Measurements from ENCODE around the gene QSER1.
"Not testable (repeated sequence)": the region's sequence is repeated elsewhere in the genome, so short reads cannot be mapped to it uniquely, and the experiment has no call there.

Gene QSER1

GRCh38 chr11:32891657-32892354, 805 bp upstream of the QSER1 start:
- FAIRE-seq, result no peak

GRCh38 chr11:32893093-32893342, 407 bp downstream of the QSER1 start:
- FAIRE-seq, result no peak

- FAIRE-seq, result no peak
Measured at GRCh38 chr11:32893343-32894148, 935 bp downstream of the QSER1 start.

GRCh38 chr11:32894149-32894827, 1.7 kb downstream of the QSER1 start:
- FAIRE-seq, result no peak

- no peak for FAIRE-seq
Measured at GRCh38 chr11:32894921-32895320, 2.3 kb downstream of the QSER1 start.

GRCh38 chr11:32895471-32895870, 2.9 kb downstream of the QSER1 start:
- FAIRE-seq, result no peak

GRCh38 chr11:32897103-32897502, 4.5 kb downstream of the QSER1 start:
- no peak for FAIRE-seq

GRCh38 chr11:32899438-32899837, 6.8 kb downstream of the QSER1 start:
- no peak for FAIRE-seq

GRCh38 chr11:32902089-32902665, 9.6 kb downstream of the QSER1 start:
- FAIRE-seq, result no peak

- no peak for FAIRE-seq
Measured at GRCh38 chr11:32905028-32905667, 12.5 kb downstream of the QSER1 start.

- no peak for FAIRE-seq
Measured at GRCh38 chr11:32908619-32909018, 16.0 kb downstream of the QSER1 start.

- no peak for FAIRE-seq
Measured at GRCh38 chr11:32911413-32911812, 18.8 kb downstream of the QSER1 start.

GRCh38 chr11:32913445-32913844, 20.8 kb downstream of the QSER1 start:
- no peak for FAIRE-seq

GRCh38 chr11:32916361-32916760, 23.8 kb downstream of the QSER1 start:
- no peak for FAIRE-seq

- FAIRE-seq, result no peak
Measured at GRCh38 chr11:32916994-32917393, 24.4 kb downstream of the QSER1 start.

- no peak for FAIRE-seq
Measured at GRCh38 chr11:32918427-32918826, 25.8 kb downstream of the QSER1 start.

- FAIRE-seq, result no peak
Measured at GRCh38 chr11:32919338-32919737, 26.7 kb downstream of the QSER1 start.

- FAIRE-seq, result no peak
Measured at GRCh38 chr11:32920570-32920969, 28.0 kb downstream of the QSER1 start.

- no peak for FAIRE-seq
Measured at GRCh38 chr11:32921204-32921603, 28.6 kb downstream of the QSER1 start.

GRCh38 chr11:32931606-32932005, 39.0 kb downstream of the QSER1 start:
- FAIRE-seq, result no peak

GRCh38 chr11:32932196-32932595, 39.6 kb downstream of the QSER1 start:
- FAIRE-seq, result no peak

- no peak for FAIRE-seq
Measured at GRCh38 chr11:32935462-32936029, 42.9 kb downstream of the QSER1 start.

GRCh38 chr11:32936178-32936577, 43.6 kb downstream of the QSER1 start:
- not testable (repeated sequence) for FAIRE-seq
